BLaER1 (cell line): ENCODE data around the gene CACUL1.

Experiments used
- H3K27ac ChIP-seq: shearing (Covaris generic); formaldehyde crosslinking; 2 replicates; pipeline ENCODE4 v1.8.1; 2022
- H3K27me3 ChIP-seq: shearing (Covaris generic); formaldehyde crosslinking; 2 replicates; pipeline ENCODE4 v1.8.1; 2022
- H3K36me3 ChIP-seq: shearing (Covaris generic); formaldehyde crosslinking; 2 replicates; pipeline ENCODE4 v1.8.1; 2022
- H3K4me1 ChIP-seq: shearing (Covaris generic); formaldehyde crosslinking; 2 replicates; pipeline ENCODE4 v1.8.1; 2022
- H3K4me2 ChIP-seq: shearing (Covaris generic); formaldehyde crosslinking; 2 replicates; pipeline ENCODE4 v1.8.1; 2022
- H3K4me3 ChIP-seq: shearing (Covaris generic); formaldehyde crosslinking; 2 replicates; pipeline ENCODE4 v1.8.1; 2022
- H3K9ac ChIP-seq: shearing (Covaris generic); formaldehyde crosslinking; 2 replicates; pipeline ENCODE4 v1.8.1; 2022
- H3K9me3 ChIP-seq: shearing (Covaris generic); formaldehyde crosslinking; 2 replicates; pipeline ENCODE4 v1.8.1; 2022
- H4K20me1 ChIP-seq: shearing (Covaris generic); formaldehyde crosslinking; 2 replicates; pipeline ENCODE4 v1.8.1; 2022
- Cebpa-rat ChIP-seq: shearing (Covaris generic); IDR thresholded peaks from 2 replicates; pipeline ENCODE4 v1.8.1; 2022

Gene CACUL1

DNA sequence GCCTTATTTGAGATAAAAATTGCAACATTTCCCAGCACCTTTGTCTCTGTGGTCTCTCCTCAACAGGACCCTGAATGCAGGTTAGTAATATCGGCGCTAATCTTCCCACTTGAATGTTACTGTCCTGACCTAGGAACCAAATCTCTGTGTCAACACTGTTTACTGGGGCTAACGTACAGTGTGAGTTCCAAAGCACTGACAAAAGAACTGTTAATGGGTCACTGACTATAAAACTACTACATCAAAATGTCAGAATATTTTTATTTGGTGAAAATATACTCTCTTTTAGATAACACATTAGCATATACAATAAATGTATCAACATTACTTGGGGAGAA, 33.3 kb downstream of the CACUL1 start:
- H3K9me3 ChIP-seq = no peaks in the 10 kb centered on the region
- H3K4me1 ChIP-seq = peaks cover 17% of the 10 kb centered on the region
- no peak overlapping the region for H3K27ac ChIP-seq
- no peak overlapping the region for H3K4me2 ChIP-seq
- peaks cover 46% of the 10 kb centered on the region for H3K36me3 ChIP-seq
- H3K9ac ChIP-seq = no peak overlapping the region
- peaks cover 83% of the 10 kb centered on the region for H4K20me1 ChIP-seq
- no peaks in the 10 kb centered on the region for H3K27me3 ChIP-seq
- H3K4me3 ChIP-seq = no peak overlapping the region
- TF ChIP-seq Cebpa-rat = no peak

DNA sequence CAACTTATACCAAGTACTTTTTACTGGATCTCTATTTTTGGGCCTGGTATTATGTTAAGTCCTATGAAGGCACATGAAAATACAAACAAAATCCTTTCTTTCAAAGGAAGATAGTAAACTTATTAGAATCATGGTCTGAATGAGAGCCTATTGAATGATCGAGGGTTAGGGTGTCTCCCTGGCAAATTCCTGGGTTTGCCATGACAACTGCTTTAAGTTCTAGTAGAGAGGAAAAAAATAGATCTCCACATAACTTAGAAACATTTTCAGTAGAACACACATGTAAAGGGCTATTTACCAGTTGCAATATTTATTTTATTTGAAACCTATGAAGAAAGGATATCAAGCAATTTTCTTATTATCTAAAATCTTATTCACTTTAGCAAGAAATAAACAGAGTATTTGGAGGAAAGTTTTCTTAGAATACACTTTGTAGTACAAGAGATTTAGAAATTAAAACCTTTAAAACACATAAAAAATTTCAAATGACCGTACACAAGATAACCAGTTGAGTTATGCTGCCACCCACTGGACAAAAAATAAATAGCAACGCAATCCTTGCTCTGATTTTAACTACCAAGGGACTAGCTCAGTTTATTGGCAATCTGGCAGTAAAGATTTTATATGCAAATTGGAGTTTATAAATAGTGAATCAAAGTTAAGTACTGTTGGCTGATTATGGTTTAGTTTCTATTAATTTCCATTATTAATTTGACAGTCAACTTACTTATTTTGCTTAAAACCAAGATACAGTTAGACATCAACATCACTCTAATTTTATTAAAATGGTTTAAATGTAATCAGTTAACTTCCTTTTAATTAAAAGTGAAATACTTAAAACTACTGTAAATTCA, 33.9 kb downstream of the CACUL1 start:
- H3K27ac ChIP-seq = no peak overlapping the region
- no peak overlapping the region for H3K9ac ChIP-seq
- H4K20me1 ChIP-seq = peaks cover 77% of the 10 kb centered on the region
- H3K4me2 ChIP-seq = no peak overlapping the region
- TF ChIP-seq Cebpa-rat = no peak
- H3K36me3 ChIP-seq = peaks cover 46% of the 10 kb centered on the region
- peaks cover 11% of the 10 kb centered on the region for H3K4me1 ChIP-seq
- no peaks in the 10 kb centered on the region for H3K9me3 ChIP-seq
- H3K27me3 ChIP-seq = no peaks in the 10 kb centered on the region
- no peak overlapping the region for H3K4me3 ChIP-seq

DNA sequence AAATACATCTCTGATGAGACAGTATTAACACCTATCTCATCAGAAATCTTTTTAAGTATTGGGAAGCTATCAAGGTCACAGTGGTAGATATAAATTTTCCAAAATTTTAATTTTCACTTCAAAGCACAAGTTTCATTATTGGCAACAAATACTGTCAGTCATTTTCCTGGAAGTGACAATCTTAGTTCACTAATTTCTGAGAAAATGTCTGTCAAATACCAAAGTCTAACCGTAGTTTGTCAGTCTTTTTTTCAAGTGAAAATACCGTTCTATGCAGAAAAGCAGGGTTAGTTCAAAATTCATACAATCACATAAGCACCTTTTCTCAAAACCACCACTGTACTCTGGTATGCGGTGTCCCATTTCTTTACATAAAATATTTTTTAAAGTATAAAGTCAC, 40.4 kb downstream of the CACUL1 start:
- Histone ChIP-seq H4K20me1 (peaks cover 48% of the 10 kb centered on the region), H3K36me3 (peaks cover 58% of the 10 kb centered on the region), H3K4me2 (no peak overlapping the region), H3K27ac (no peak overlapping the region), H3K27me3 (no peaks in the 10 kb centered on the region), H3K9ac (no peak overlapping the region), H3K9me3 (no peaks in the 10 kb centered on the region), H3K4me3 (no peak overlapping the region), H3K4me1 (no peaks in the 10 kb centered on the region)
- no peak for TF ChIP-seq Cebpa-rat

DNA sequence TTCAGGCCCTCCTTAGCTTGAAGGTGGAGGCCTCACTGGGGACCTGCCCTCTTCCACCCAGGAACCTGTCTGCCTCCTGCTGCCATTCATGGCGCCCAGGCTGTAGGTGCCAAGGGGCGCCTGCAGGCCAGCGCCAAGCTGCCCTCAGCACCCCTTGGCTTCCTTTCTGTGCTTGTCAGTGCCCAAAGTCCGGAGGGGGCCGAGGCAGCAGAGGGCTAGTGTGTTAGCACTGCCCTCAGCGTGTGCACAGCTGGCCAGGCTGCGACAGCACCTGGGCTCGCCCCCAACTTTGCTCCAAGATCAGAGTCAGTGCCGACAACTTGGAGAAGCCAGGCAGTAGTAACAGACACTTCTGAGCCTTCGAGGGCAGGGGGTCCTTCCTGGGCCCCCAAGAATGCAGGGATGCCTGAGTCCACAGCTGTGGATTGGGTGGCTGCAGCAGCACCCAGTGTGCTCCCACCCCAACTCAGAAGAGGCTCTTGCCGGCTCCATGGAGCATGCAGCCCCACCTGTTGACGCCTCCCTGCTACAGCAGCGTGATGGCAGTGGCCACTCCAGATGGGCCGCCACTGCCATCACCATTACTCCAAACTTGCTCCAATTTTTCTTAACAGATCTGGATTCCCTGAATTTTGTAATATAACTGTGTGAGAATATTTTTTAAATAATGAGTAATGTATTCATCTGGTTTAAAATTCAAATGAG, 41.7 kb downstream of the CACUL1 start:
- Histone ChIP-seq H3K27ac (no peak overlapping the region), H3K9ac (no peak overlapping the region), H3K4me2 (no peak overlapping the region), H3K27me3 (no peaks in the 10 kb centered on the region), H3K9me3 (no peaks in the 10 kb centered on the region), H3K4me1 (no peaks in the 10 kb centered on the region), H4K20me1 (peaks cover 54% of the 10 kb centered on the region), H3K36me3 (peaks cover 49% of the 10 kb centered on the region), H3K4me3 (no peak overlapping the region)
- no peak for TF ChIP-seq Cebpa-rat

DNA sequence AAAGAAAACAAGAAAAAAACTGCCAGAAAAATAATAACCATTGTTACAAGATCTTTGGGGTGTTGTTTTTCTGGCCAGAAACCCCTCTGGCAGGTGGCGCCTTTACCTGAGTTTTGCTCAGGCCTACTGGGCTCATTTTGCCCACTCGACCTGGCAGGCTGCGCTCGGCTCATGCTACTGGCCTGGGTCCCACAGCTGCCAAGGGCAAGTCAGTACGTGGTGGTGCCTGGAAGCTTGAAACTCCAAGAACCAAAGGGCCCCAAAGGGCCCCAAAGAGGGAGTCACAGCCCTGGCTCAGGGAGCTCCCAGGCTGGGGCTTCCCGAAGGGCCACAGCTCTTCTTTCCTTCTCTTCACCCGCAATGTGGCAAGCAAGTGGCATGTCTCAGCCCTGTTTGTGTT, 42.7 kb downstream of the CACUL1 start:
- H4K20me1 ChIP-seq = peaks cover 44% of the 10 kb centered on the region
- no peaks in the 10 kb centered on the region for H3K27me3 ChIP-seq
- H3K9ac ChIP-seq = no peak overlapping the region
- H3K9me3 ChIP-seq = no peaks in the 10 kb centered on the region
- no peaks in the 10 kb centered on the region for H3K4me1 ChIP-seq
- no peak overlapping the region for H3K27ac ChIP-seq
- no peak overlapping the region for H3K4me2 ChIP-seq
- TF ChIP-seq Cebpa-rat = no peak
- no peak overlapping the region for H3K4me3 ChIP-seq
- H3K36me3 ChIP-seq = peaks cover 48% of the 10 kb centered on the region

DNA sequence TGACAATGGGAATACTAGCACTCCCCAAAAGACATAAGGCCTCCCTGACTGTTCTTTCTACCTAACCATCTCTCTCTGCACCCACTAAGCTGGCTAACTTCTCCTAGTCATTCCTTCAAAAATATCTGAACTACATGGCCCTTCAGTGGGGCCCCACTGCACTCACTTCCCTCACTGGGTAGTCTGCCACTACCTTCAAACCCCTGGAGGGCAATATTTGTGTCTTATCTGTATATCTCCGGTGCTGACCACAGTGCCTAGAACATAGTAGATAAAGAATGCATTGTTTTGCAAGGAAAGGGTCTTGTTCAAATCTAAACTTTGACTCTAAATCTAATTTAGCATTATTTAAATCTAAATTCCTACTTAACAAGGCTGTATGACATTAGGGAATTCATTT, 44.3 kb downstream of the CACUL1 start:
- Histone ChIP-seq H3K9me3 (no peaks in the 10 kb centered on the region), H3K4me1 (no peaks in the 10 kb centered on the region), H3K36me3 (peaks cover 54% of the 10 kb centered on the region), H4K20me1 (peaks cover 46% of the 10 kb centered on the region), H3K9ac (no peak overlapping the region), H3K27me3 (no peaks in the 10 kb centered on the region), H3K4me3 (no peak overlapping the region), H3K4me2 (no peak overlapping the region), H3K27ac (no peak overlapping the region)
- TF ChIP-seq Cebpa-rat = no peak

DNA sequence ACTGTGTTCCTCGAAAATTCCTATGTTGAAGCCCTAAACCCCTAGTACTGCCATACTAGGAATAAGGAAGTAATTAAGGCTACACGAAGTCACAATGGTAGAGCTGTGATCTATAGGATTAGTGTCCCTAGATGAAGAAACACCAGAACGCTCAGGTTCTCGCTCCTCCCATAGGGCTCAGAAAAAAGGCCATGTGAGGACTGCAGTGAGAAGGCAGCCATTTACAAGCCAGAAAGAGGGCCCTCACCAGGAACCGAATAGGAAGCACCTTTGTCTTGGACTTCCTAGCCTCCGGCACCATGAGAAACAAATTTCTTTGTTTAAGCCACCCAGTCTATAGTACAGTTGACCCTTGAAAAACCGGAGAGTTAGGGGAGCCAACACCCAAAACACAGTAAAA, 46.2 kb downstream of the CACUL1 start:
- TF ChIP-seq Cebpa-rat = no peak
- Histone ChIP-seq H3K36me3 (peaks cover 62% of the 10 kb centered on the region), H3K9ac (no peak overlapping the region), H3K4me2 (no peak overlapping the region), H3K4me1 (no peaks in the 10 kb centered on the region), H3K9me3 (no peaks in the 10 kb centered on the region), H3K27me3 (no peaks in the 10 kb centered on the region), H3K27ac (no peak overlapping the region), H4K20me1 (peaks cover 57% of the 10 kb centered on the region), H3K4me3 (no peak overlapping the region)

DNA sequence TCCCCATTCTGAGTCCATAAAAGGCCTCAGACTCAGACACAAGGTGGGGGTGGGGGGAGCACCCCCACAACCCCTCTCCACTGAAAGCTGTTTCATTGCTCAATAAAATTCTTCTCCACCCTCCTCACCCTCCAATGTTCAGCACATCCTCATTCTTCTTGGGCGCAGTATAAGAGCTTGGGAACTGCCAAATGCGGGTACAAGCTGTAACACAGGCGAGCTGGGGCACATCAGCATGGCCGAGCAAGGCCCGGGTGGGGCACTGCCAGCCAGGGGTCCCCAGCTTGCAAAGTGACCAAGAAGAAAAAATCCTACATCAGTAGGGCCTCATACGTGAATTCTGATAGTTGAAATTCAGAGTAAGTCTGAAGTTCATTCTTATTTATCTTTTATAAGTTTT, 50.1 kb downstream of the CACUL1 start:
- no peak overlapping the region for H3K4me3 ChIP-seq
- no peak overlapping the region for H3K4me2 ChIP-seq
- TF ChIP-seq Cebpa-rat = no peak
- no peaks in the 10 kb centered on the region for H3K9me3 ChIP-seq
- peaks cover 26% of the 10 kb centered on the region for H4K20me1 ChIP-seq
- no peak overlapping the region for H3K27ac ChIP-seq
- H3K4me1 ChIP-seq = peaks cover 2% of the 10 kb centered on the region; the same call in 1 of the 2 replicates
- no peak overlapping the region for H3K9ac ChIP-seq
- H3K27me3 ChIP-seq = no peaks in the 10 kb centered on the region
- peaks cover 67% of the 10 kb centered on the region for H3K36me3 ChIP-seq

DNA sequence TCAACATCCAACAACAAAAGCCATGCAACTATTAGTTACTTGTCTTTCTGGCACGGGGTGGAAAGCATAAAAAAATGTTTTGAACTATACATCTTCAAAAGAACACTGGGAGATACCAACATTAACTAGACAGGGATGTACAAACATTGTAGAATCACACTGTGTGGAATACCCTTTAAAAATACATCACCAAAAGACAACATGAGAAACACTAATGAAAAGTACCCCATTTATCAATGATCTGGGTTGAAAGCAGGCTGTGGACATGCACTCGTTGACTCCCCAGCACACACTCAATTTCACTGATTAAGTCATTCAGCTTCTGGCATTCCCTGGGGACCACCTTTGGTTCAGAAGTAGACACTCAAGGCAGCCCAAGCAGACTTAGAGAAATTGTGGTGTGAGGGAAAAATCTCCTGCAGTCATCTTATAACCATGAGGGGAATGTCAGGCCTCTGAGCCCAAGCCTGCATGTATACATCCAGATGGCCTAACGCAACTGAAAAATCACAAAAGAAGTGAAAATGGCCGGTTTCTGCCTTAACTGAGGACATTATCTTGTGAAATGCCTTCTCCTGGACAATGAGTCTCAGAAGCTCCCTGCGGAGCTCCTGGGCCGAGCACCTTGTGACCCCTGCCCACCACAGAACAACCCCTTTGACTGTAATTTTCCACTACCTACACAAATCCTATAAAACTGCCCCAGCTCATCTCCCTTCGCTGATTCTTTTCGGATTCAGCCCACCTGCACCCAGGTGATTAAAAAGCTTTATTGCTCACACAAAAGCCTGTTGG, 53.0 kb downstream of the CACUL1 start:
- no peak for TF ChIP-seq Cebpa-rat
- Histone ChIP-seq H3K27ac (no peak overlapping the region), H3K4me2 (no peak overlapping the region), H3K9ac (no peak overlapping the region), H3K9me3 (no peaks in the 10 kb centered on the region), H3K36me3 (peaks cover 56% of the 10 kb centered on the region), H3K27me3 (no peaks in the 10 kb centered on the region), H3K4me1 (peaks cover 18% of the 10 kb centered on the region), H3K4me3 (no peak overlapping the region), H4K20me1 (peaks cover 15% of the 10 kb centered on the region)

DNA sequence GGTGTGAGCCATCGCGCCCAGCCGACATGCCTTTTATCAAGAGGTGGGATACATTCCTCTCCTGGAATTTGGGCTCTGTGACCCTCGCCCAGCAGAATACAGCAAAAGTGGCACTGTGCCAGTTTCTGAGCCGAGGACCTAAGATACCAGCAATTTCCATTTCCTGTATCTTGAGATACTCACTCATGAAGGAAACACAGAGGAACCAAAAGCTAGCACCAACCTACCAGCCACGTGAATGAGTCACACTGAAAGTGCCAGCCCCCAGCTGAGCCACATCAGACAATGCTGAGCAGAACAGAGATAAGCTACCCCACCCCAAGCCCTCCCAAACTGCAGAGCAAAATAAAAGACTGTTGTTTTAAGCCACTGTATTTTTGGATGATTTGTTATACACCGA, 56.3 kb downstream of the CACUL1 start:
- Histone ChIP-seq H3K9ac (no peak overlapping the region), H3K4me1 (peaks cover 22% of the 10 kb centered on the region), H3K27ac (no peak overlapping the region), H3K4me3 (no peak overlapping the region), H3K27me3 (no peaks in the 10 kb centered on the region), H3K36me3 (peaks cover 62% of the 10 kb centered on the region), H4K20me1 (no peaks in the 10 kb centered on the region; the same call in none of the 2 replicates), H3K9me3 (no peaks in the 10 kb centered on the region), H3K4me2 (peak overlapping the region; percentile 23; the same call in 1 of the 2 replicates)
- no peak for TF ChIP-seq Cebpa-rat
